NB4 (cell line): ENCODE results near the gene RNPEP.

Experiments
- CTCF ChIP-seq: IDR thresholded peaks from one replicate; pipeline ENCODE4 v1.5.1; 2012; ENCODE audit warnings: low read depth, low read length
- MYC ChIP-seq: IDR thresholded peaks from 2 replicates; pipeline ENCODE4 v1.6.1; 2011; ENCODE audit warnings: low read depth, low read length
- POLR2A ChIP-seq: IDR thresholded peaks from 2 replicates; pipeline ENCODE4 v1.6.1; 2011; ENCODE audit warnings: mild to moderate bottlenecking; ENCODE audit not compliant: insufficient read length; ENCODE audit errors: extremely low read depth

DNA sequence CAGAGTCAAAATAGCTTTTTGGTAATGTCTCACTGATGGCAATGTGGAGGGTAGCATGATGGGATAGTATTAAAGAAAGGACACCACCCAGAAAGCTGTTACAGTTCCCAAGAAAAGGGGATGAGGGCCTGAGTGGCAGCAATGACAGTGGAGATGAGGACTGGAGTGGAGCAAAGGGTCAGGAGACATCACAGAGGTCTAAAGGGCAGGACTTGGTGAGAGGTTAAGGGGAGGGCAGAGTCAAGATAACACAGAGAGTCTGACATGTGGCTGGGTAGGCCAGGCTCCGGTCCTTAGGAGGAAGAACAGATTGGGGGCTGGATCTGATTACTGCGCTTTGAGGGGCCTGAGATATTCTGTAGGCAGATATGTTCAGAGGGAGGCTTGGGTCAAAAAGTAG lies 47.3 kb downstream of the RNPEP start:
- TF ChIP-seq CTCF: no peak
- no peak for TF ChIP-seq POLR2A
- TF ChIP-seq MYC: no peak
